MM.1S (cell line): ENCODE measurements around the gene STOX1.
"Not testable (repeated sequence)": the region's sequence is repeated elsewhere in the genome, so short reads cannot be mapped to it uniquely, and the experiment has no call there.

Experiments used
- DNase-seq: peaks from one replicate; pipeline ENCODE4 v3.0.0-alpha.2; 2015
- H2AFZ ChIP-seq: fragments of 300-600 bp; sonication (generic); 2 replicates; pipeline ENCODE4 v1.6.0; 2016; ENCODE audit warnings: antibody characterized with exemption, low read length
- H3F3A ChIP-seq: fragments of 300-600 bp; sonication (generic); 2 replicates; pipeline ENCODE4 v1.6.1; 2016; ENCODE audit warnings: mild to moderate bottlenecking, antibody characterized with exemption, low read length, moderate library complexity, mixed read lengths; ENCODE audit not compliant: insufficient read depth
- H3K27ac ChIP-seq: fragments of 300-600 bp; sonication (generic); 2 replicates; pipeline ENCODE4 v1.5.1; 2016; ENCODE audit warnings: mild to moderate bottlenecking, low read length
- H3K27me3 ChIP-seq: fragments of 300-600 bp; sonication (generic); replicated peaks from 2 replicates; pipeline ENCODE4 v1.6.0; 2016; ENCODE audit warnings: low read length; ENCODE audit not compliant: insufficient read depth
- H3K36me3 ChIP-seq: fragments of 300-600 bp; sonication (generic); replicated peaks from 2 replicates; pipeline ENCODE4 v1.6.1; 2016; ENCODE audit warnings: mild to moderate bottlenecking, low read length, mixed read lengths; ENCODE audit not compliant: insufficient read depth
- H3K4me1 ChIP-seq: fragments of 300-600 bp; sonication (generic); 2 replicates; pipeline ENCODE4 v1.6.1; 2016; ENCODE audit warnings: low read length, mixed read lengths
- H3K4me2 ChIP-seq: fragments of 300-600 bp; sonication (generic); 2 replicates; pipeline ENCODE4 v1.6.0; 2016; ENCODE audit warnings: low read depth, low read length
- H3K4me3 ChIP-seq: fragments of 300-600 bp; sonication (generic); 2 replicates; pipeline ENCODE4 v1.5.1; 2016; ENCODE audit warnings: low read length, mixed read lengths
- H3K79me2 ChIP-seq: fragments of 300-600 bp; sonication (generic); 2 replicates; pipeline ENCODE4 v1.6.1; 2016; ENCODE audit warnings: mixed run types, low read length, mixed read lengths
- H3K9ac ChIP-seq: fragments of 300-600 bp; sonication (generic); 2 replicates; pipeline ENCODE4 v1.6.1; 2016; ENCODE audit warnings: low read length, mixed read lengths
- H3K9me2 ChIP-seq: fragments of 300-600 bp; sonication (generic); replicated peaks from 2 replicates; pipeline ENCODE4 v1.6.1; 2016; ENCODE audit warnings: mild to moderate bottlenecking, low read length, mixed read lengths; ENCODE audit not compliant: insufficient read depth
- H3K9me3 ChIP-seq: fragments of 300-600 bp; sonication (generic); replicated peaks from 2 replicates; pipeline ENCODE4 v1.6.1; 2016; ENCODE audit warnings: mild to moderate bottlenecking, low read length, mixed read lengths; ENCODE audit not compliant: insufficient read depth
- H4K20me1 ChIP-seq: fragments of 300-600 bp; sonication (generic); 2 replicates; pipeline ENCODE4 v1.6.1; 2016; ENCODE audit warnings: mild to moderate bottlenecking, low read length, moderate library complexity, mixed read lengths; ENCODE audit not compliant: insufficient read depth
- EZH2 ChIP-seq: fragments of 300-600 bp; sonication (generic); optimal IDR thresholded peaks from 2 replicates; pipeline ENCODE3; 2017; ENCODE audit warnings: low read depth, mild to moderate bottlenecking, antibody characterized with exemption, low read length, mixed read lengths
- EZH2phosphoT487 ChIP-seq: fragments of 300-600 bp; sonication (generic); IDR thresholded peaks from 2 replicates; pipeline ENCODE4 v1.6.1; 2018; ENCODE audit warnings: antibody characterized with exemption, low read length
- TF ChIP-seq, protein P1 (sequence below): fragments of 300-600 bp; sonication (generic); IDR thresholded peaks from 2 replicates; pipeline ENCODE4 v1.5.1; 2016; ENCODE audit warnings: antibody characterized with exemption, low read length, mixed read lengths

STOX1 gene

GRCh38 chr10:68800211-68800610 lies 27.1 kb upstream of the STOX1 start:
- Histone ChIP-seq H2AFZ (no peak overlapping the region), H3K36me3 (no peaks in the 10 kb centered on the region), H3K27ac (no peak overlapping the region), H3K4me1 (peaks cover 13% of the 10 kb centered on the region), H3K9me3 (no peaks in the 10 kb centered on the region), H3K9ac (no peak overlapping the region), H3K4me3 (no peak overlapping the region), H3K9me2 (no peaks in the 10 kb centered on the region), H3K27me3 (no peaks in the 10 kb centered on the region), H4K20me1 (no peaks in the 10 kb centered on the region), H3K4me2 (no peak overlapping the region), H3K79me2 (no peaks in the 10 kb centered on the region), H3F3A (no peaks in the 10 kb centered on the region)
- TF ChIP-seq, protein P1, sequence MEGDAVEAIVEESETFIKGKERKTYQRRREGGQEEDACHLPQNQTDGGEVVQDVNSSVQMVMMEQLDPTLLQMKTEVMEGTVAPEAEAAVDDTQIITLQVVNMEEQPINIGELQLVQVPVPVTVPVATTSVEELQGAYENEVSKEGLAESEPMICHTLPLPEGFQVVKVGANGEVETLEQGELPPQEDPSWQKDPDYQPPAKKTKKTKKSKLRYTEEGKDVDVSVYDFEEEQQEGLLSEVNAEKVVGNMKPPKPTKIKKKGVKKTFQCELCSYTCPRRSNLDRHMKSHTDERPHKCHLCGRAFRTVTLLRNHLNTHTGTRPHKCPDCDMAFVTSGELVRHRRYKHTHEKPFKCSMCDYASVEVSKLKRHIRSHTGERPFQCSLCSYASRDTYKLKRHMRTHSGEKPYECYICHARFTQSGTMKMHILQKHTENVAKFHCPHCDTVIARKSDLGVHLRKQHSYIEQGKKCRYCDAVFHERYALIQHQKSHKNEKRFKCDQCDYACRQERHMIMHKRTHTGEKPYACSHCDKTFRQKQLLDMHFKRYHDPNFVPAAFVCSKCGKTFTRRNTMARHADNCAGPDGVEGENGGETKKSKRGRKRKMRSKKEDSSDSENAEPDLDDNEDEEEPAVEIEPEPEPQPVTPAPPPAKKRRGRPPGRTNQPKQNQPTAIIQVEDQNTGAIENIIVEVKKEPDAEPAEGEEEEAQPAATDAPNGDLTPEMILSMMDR = no peak
- no peak for TF ChIP-seq EZH2
- TF ChIP-seq EZH2phosphoT487 = no peak
- no peak for DNase-seq

- H3K79me2 ChIP-seq = no peaks in the 10 kb centered on the region
- no peak overlapping the region for H2AFZ ChIP-seq
- no peaks in the 10 kb centered on the region for H3K27me3 ChIP-seq
- H4K20me1 ChIP-seq = no peaks in the 10 kb centered on the region
- H3K4me2 ChIP-seq = no peak overlapping the region
- H3K4me1 ChIP-seq = no peaks in the 10 kb centered on the region
- no peaks in the 10 kb centered on the region for H3K9me3 ChIP-seq
- no peak for DNase-seq
- H3K9ac ChIP-seq = no peak overlapping the region
- no peaks in the 10 kb centered on the region for H3F3A ChIP-seq
- TF ChIP-seq EZH2phosphoT487 = no peak
- TF ChIP-seq EZH2 = no peak
- TF ChIP-seq, protein P1 = no peak
- H3K36me3 ChIP-seq = no peaks in the 10 kb centered on the region
- no peak overlapping the region for H3K27ac ChIP-seq
- H3K4me3 ChIP-seq = no peak overlapping the region
- H3K9me2 ChIP-seq = no peaks in the 10 kb centered on the region
Observed at GRCh38 chr10:68804692-68805091, 22.6 kb upstream of the STOX1 start.

DNA sequence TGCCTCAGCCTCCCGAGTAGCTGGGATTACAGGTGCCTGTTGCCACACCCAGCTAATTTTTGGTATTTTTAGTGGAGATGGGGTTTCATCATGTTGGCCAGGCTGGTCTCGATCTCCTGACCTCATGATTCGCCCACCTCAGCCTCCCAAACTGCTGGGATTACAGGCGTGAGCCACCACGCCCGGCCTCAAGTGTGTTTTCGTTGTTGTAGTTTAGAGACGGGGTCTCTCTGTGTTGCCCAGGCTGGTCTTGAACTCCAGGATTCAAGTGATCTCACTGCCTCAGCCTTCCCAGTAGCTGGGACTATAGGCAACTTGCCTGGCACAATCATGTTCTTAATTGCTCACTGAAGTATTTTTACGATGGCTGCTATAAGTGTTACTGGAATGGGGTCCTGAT lies 16.5 kb upstream of the STOX1 start:
- H3K9me2 ChIP-seq, H3K4me3 ChIP-seq, H3K9ac ChIP-seq, H3K4me1 ChIP-seq, H3K4me2 ChIP-seq, H3F3A ChIP-seq, H4K20me1 ChIP-seq, H3K79me2 ChIP-seq, H2AFZ ChIP-seq, H3K36me3 ChIP-seq, H3K9me3 ChIP-seq, H3K27ac ChIP-seq, H3K27me3 ChIP-seq, DNase-seq: not testable (repeated sequence)

DNA sequence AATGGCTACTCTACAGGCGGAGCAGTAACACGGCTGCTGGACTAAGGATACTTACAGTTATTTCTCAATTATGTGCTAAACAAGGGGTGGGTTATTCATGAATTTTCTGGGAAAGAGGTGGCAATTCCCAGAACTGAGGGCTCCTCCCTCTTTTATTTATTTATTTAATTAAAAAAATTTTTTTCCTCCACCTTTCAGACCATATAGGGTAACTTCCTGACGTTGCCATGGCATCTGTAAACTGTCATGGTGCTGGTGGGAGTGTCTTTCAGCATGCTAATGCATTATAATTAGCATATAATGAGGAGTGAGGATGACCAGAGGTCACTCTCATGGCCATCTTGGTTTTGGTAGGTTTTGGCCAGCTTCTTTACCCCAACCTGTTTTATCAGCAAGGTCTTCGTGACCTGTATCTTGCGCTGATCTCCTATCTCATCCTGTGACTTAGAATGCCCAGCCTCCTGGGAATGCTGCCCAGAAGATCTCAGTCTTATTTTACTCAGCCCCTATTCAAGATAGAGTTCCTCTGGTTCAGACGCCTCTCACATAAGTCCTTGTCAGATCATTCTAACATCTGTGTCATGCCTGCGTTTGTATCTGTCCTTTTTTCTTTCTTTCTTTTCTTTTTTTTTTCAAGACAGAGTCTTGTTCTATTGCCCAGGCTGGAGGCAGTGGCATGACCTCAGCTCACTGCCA lies 15.9 kb upstream of the STOX1 start:
- Histone ChIP-seq H4K20me1 (no peaks in the 10 kb centered on the region), H3F3A (no peaks in the 10 kb centered on the region), H3K79me2 (no peaks in the 10 kb centered on the region), H2AFZ (no peak overlapping the region), H3K4me2 (no peak overlapping the region), H3K27me3 (no peaks in the 10 kb centered on the region), H3K9ac (no peak overlapping the region), H3K36me3 (no peaks in the 10 kb centered on the region), H3K9me2 (no peaks in the 10 kb centered on the region), H3K4me3 (no peak overlapping the region), H3K27ac (no peak overlapping the region), H3K9me3 (no peaks in the 10 kb centered on the region), H3K4me1 (no peaks in the 10 kb centered on the region)
- DNase-seq = no peak
- TF ChIP-seq, protein P1 = no peak
- TF ChIP-seq EZH2phosphoT487 (no peak), EZH2 (no peak)
